ENCODE results near the gene TMC1. TPM values are rescaled to one million over a fixed set of nuclear protein-coding genes. Genes with fewer than 3 reads are reported as not detected.

The TMC1 gene
- total and polyA plus RNA-seq, 2 of the 8 experiments (the other 6 are each of a cell fraction or from before 2014, with no cell fraction given): 0.95 to 0.98 TPM

GRCh38 chr9:72529531-72529930 lies 8.1 kb downstream of the TMC1 start:
- H3K36me3 ChIP-seq (ENCODE audit: control insufficient read depth in 2 of 4, insufficient read depth in 4 of 4, low read length in 3 of 4): no peaks in the 10 kb centered on the region
- no peak overlapping the region for H4K5ac ChIP-seq (ENCODE audit: insufficient read length, low read depth, low read length)
- H2BK5ac ChIP-seq (ENCODE audit: low read depth, low read length): no peak overlapping the region
- no peak for DNase-seq (ENCODE audit: low read depth in 1 of 2, low spot score in 2 of 2)
- 75% methylated on average over 1 of the region's 1 CpG; no CpG with 5 or more reads in 1 of the 2 experiments for WGBS, 2 experiments (ENCODE audit: extremely low coverage in 1 of 2, insufficient coverage in 1 of 2, insufficient read length in 1 of 2, insufficient replicate concordance in 2 of 2, low coverage in 1 of 2, low lambda C conversion rate in 2 of 2, missing lambda C conversion rate in 1 of 2)
- no peak overlapping the region for H4K8ac ChIP-seq (ENCODE audit: extremely low read depth, insufficient read depth, low read length)
- no peaks in the 10 kb centered on the region for H3K79me1 ChIP-seq (ENCODE audit: low read depth, low read length)
- H4K91ac ChIP-seq (replicated peaks; ENCODE audit: insufficient read length, low read length): no peak overlapping the region
- no peak overlapping the region for H3K56ac ChIP-seq (replicated peaks; ENCODE audit: insufficient read length, low read depth, low read length)
- H3K27ac ChIP-seq (ENCODE audit: low read depth, low read length): no peak overlapping the region
- H3K4ac ChIP-seq (replicated peaks; ENCODE audit: insufficient read length, low read depth, low read length): no peak overlapping the region
- no peak overlapping the region for H2BK15ac ChIP-seq (ENCODE audit: low read length)
- no peaks in the 10 kb centered on the region for H3K9me3 ChIP-seq (ENCODE audit: insufficient read depth in 2 of 2, low read depth in 1 of 2, low read length in 1 of 2)
- no peak overlapping the region for H2AK5ac ChIP-seq (ENCODE audit: low read depth, low read length)
- ChIA-PET POLR2A (ENCODE audit: partially characterized antibody) (interaction anchor here (1.1 kb wide), 1 partner anchor 165 kb away, joined by 5 read pairs; the partner anchor contains the start of gene ZFAND5), CTCF (ENCODE audit: partially characterized antibody) (interaction anchor here (0.7 kb wide), 1 partner anchor 70 kb away, joined by 4 read pairs; no protein-coding TSS in a partner anchor)
- H3K18ac ChIP-seq (ENCODE audit: extremely low read depth, low read length): no peak overlapping the region
- H2AFZ ChIP-seq (ENCODE audit: low read length): 0 out of 2 replicates have a peak overlapping the region, but pooled peaks have one; percentile 20
- H3K4me3 ChIP-seq (ENCODE audit: extremely low read depth in 1 of 4, insufficient read depth in 2 of 4, low read depth in 3 of 4, low read length in 4 of 4): no peak overlapping the region
- no peak for FAIRE-seq
- H2BK20ac ChIP-seq (ENCODE audit: low read length): no peak overlapping the region
- H3K4me2 ChIP-seq (ENCODE audit: insufficient read depth in 1 of 2, low read depth in 2 of 2, low read length in 2 of 2): no peak overlapping the region
- H3K23ac ChIP-seq (ENCODE audit: insufficient read length): no peak overlapping the region
- no peaks in the 10 kb centered on the region for H3K79me2 ChIP-seq (ENCODE audit: control insufficient read depth in 1 of 2, insufficient read depth in 2 of 2, low read length in 2 of 2)
- H3K14ac ChIP-seq (ENCODE audit: insufficient read length): no peak overlapping the region
- no peak overlapping the region for H2BK12ac ChIP-seq (ENCODE audit: low read depth, low read length)
- H3K23me2 ChIP-seq (ENCODE audit: low read depth, low read length): peaks cover 3% of the 10 kb centered on the region; the same call in 1 of the 2 replicates
- no peak overlapping the region for H3K9ac ChIP-seq (replicated peaks in 1 of 4; ENCODE audit: extremely low read depth in 1 of 4, low read depth in 3 of 4, low read length in 3 of 4)
- H3K4me1 ChIP-seq (replicated peaks in 1 of 4; ENCODE audit: control insufficient read depth in 3 of 4, insufficient read depth in 4 of 4, low read length in 3 of 4): peaks cover 5 to 17% (median 10%) of the 10 kb centered on the region in 4 experiments
- H4K20me1 ChIP-seq (replicated peaks in 1 of 2; ENCODE audit: control insufficient read depth in 1 of 2, insufficient read depth in 2 of 2, low read length in 2 of 2): no peaks in the 10 kb centered on the region
- H3K27me3 ChIP-seq (replicated peaks in 1 of 4; ENCODE audit: control insufficient read depth in 3 of 4, extremely low read depth in 1 of 4, insufficient read depth in 3 of 4, low read length in 3 of 4): no peaks in the 10 kb centered on the region
- H2BK120ac ChIP-seq (replicated peaks; ENCODE audit: low read depth, low read length): no peak overlapping the region
- TF ChIP-seq SP1 (IDR thresholded peaks at IDR 0.05; ENCODE audit: low read depth, low read length) (no peak), SIRT6 (IDR thresholded peaks at IDR 0.05; ENCODE audit: low read length) (no peak), ZNF274 (IDR thresholded peaks at IDR 0.05; ENCODE audit: borderline replicate concordance, extremely low read depth, low read length) (no peak), SP4 (IDR thresholded peaks at IDR 0.05; ENCODE audit: low read length) (no peak), CTCF (IDR thresholded peaks at IDR 0.05; ENCODE audit: control extremely low read depth in 1 of 3, insufficient read depth in 1 of 3, low read depth in 1 of 3, low read length in 3 of 3) (no peak), EP300 (IDR thresholded peaks at IDR 0.05; ENCODE audit: borderline replicate concordance in 1 of 2, low read depth in 2 of 2, low read length in 2 of 2) (no peak)

All from H1 (cell line).